Thoracic aorta endothelial cell (primary cell): Measurements from ENCODE around the gene IFI35. TPM values are rescaled to one million over a fixed set of nuclear protein-coding genes. Genes with fewer than 3 reads are reported as not detected.

Experiments used
- small RNA-seq: library from RNA; depleted of rRNA; stranded (forward); fragments of <200 nt; gene quantifications from one replicate; pipeline ENCODE3, GENCODE V24; 2012
- total RNA-seq: library from RNA; depleted of rRNA; stranded (reverse); fragments of >200 nt; gene quantifications from 2 replicates; pipeline ENCODE4 v1.2.3, GENCODE V29; 2012

Gene IFI35
- 8.5 and 11.6 TPM in 2 replicates for total RNA-seq

DNA sequence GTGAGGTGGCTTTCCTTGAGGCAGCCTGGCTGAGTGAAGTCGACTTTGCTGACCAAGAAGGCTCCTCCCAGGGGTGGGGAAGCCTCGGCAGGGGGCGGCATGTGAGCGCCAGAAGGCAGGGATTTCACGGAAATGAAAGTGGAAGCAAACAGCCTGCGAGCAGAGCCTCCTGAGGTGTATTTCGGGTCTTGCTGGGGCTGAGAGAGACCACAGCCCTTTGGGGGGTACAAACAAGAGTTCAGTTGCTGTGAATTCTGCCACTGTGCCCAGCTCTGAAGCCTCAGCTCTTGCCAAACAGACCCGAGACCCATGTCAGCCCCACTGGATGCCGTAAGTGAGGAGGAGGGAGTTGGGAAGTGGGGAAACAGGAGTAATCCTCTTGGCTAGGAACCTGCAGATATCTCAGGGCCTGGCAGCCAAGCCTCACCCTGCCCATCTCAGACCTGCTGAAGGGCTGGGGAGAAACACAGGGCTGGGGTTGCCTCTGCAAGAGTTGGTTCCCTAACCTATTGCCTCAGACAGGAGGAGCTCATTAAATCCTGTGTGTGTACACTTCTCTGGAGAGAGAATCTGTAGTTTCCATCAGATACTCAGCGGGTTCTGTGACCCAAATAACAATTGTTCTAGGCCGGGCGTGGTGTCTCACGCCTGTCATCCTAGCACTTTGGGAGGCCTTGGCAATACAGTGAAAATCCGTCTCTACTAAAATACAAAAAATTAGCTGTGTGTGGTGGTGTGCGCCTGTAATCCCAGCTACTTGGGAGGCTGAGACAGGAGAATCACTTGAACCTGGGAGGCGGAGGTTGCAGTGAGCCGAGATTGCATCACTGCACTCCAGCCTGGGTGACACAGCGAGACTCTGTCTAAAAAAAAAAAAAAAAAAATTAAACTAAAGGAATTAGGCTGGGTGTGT, at the start of gene IFI35:
Gene IFI35, plus strand, starts transcription at position 146 of the 913 bp plus-strand sequence. Its CDS starts 164 bp downstream, at position 310.

DNA sequence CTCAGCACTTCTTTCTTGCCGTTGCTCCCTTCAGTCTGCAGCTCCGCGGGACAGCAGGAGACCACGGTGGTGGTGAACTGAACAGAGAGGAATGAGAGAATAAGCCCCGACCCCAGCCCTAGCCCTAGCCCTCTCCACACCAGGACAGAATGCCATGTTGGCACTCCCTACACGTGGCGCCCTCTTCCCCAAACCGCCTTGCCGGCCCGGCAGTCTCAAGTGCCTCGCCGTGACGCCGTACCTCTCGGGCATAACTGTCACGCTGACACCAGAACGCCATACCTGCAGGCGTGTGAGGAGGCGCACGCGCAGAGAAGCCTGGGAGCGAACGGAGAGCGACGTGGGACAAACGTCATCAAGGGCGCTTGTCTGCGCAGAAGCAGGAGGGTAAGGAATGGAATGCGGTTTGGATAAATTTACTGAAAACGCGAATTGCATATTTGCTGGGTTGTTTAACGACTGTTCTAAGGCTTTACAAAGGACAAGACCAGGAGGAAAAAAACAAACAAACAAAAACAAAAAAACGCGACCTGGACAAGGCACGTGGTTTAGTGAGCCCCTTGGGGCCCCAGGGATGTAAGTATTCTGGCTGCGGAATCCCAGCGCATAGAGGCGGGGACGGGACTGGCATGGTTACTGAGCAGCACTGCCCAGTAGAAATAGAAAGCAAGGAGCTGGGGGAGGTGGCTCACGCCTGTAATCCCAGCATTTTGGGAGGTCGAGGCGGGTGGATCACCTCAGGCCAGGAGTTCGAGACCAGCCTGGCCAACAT, 42.2 kb upstream of the IFI35 start, which contains the start of gene AARSD1:
Gene AARSD1, minus strand, starts transcription at position 294 of the 772 bp plus-strand sequence. Its CDS starts 14 bp downstream, at position 280.

DNA sequence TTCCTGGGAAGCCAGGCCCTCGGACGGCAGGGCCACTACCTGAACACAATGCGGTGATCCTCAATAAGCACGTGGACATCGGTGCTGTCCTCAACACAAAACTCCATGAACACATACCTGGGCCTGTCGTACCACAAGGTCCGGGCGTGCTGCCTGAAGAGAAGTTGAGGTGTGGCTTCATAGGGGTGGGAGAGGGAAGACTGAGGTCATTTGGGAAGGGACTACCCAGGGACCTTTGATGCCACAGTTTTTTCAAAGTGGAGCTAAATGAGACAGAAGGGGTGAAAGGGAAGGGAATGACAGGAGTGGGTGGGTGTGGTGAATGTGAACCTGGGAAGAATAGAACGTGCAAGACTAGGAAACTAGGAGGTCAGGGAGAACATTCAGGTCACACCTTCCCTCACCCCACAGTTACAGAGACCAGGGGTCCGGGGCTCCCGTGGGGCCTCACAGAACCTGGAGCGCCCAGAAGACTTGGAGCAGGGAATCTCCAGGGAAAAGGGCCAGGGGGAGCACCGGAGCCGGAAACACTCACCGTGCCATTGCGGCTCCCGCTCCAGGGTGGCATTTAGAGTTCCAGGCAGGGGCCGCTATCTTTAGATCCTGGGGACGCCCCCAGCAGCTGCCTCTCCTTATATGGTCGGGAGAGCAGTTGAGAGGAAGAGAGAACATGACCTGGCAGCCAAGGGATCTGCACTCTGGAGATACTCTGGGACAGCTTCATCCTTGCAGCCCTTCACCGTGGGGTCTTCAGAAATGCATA, 26.9 kb upstream of the IFI35 start, which contains the start of gene PTGES3L:
Gene PTGES3L, minus strand, starts transcription at position 570 of the 763 bp plus-strand sequence. Its CDS starts 27 bp downstream, at position 543.

DNA sequence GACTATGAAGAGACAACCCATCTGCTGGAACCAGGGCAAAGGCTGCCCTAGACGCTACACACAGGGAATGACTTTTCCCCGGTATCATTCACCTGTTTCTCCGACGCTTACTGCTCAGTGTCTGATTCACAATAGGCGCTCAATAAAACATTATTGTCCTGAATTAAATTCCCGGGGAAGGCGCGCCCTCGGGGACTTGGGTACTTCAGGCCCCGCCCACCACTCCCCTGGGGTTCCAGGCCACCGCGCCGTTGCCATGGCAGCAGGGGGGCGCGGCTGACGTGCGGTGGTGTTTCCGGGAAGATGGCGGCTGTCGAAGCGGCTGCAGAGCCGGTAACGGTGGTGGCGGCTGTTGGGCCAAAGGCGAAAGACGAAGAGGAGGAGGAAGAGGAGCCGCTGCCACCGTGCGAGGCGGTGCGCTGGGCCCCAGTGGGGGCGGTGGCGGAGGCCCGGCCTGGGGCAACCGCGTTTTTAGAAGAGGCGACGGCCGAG, 26.3 kb upstream of the IFI35 start, which contains the start of gene RUNDC1:
Gene RUNDC1, plus strand, starts transcription at position 292 of the 492 bp plus-strand sequence. Its CDS starts 12 bp downstream, at position 304.

DNA sequence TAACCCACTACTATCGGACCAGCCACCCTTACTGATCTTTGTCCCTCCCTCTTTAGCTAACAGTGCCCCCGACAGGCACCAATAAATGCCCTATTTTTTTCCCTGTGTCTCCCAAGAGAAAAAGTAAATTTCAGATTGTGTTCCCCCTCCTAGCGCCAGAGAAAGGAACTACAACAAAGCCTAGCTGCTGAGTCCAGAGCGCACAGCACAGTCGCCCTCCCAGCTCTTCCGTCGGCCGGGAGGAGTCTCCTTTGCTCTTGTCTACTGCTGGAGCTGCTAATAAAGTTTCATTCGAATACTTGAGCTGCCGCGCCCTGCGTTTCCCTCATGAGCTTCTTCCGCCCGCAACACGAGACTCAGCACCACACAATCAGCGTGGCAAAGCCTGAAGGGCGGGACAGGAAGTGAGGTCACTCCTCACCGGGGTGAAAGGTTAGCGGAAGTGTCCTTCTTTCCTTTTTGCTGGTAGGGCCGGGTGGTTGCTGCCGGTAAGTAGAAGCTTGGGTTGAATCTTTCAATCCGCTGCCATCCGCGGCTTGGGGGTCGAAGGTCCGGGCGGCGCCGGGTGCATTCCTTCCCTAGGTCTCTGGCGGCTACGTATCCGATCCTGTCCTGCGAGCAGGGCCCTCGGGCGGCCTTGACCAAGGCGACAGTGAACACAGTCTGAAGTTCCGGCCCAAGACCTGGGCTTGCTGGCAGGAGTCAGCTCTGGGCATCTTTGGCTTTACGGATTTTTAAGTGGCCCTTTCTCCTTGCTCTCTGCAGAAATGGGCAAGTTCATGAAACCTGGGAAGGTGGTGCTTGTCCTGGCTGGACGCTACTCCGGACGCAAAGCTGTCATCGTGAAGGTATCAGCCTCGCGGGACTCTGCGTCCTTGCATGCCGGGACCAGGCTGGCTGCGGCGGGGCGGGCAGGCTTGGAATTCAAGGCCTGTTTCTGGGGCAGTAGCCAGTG, 8.3 kb upstream of the IFI35 start, which contains the start of gene RPL27:
Gene RPL27, plus strand, starts transcription at position 436 of the 955 bp plus-strand sequence. Its CDS starts 332 bp downstream, at position 768.

DNA sequence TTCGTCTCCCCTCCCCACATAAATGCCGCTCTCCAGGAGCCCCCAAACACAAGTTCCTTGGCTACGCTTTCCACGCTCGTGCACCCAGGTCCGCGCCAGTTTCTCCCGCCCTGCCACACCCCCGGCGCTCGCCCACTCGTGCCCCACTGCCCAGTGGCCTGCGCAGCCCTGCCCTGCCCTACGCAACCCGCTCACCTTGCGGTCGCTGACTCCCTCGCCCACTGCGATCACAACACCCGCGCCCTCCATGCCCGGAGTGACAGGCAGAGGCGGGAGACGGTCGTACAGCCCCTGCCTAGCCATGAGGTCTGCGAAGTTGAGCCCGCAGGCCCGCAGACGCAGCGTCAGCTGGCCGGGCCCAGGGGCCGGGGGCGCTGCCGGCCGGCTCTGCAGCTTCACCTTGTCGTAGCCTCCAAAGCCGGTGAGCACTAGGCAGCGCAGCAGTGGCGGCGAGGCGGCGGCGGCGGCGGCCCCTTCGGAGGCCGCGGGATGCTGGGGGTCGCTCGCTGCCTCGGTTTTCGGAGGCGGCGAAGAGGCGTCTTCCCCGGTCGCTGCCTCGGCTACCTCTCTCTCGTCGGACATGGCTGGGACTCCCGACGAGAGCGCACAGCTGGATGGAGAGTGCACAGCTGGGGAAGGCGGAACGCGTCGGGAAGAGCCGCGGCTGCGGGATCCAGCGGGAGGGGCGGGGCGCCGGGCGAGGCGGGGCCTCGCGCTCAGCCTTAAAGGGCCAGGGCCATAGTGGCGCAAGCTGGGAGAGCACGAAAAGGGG, 15.3 kb downstream of the IFI35 start, which contains the start of gene VAT1:
Gene VAT1, minus strand, starts transcription at position 645 of the 772 bp plus-strand sequence. Its CDS starts 63 bp downstream, at position 582.

DNA sequence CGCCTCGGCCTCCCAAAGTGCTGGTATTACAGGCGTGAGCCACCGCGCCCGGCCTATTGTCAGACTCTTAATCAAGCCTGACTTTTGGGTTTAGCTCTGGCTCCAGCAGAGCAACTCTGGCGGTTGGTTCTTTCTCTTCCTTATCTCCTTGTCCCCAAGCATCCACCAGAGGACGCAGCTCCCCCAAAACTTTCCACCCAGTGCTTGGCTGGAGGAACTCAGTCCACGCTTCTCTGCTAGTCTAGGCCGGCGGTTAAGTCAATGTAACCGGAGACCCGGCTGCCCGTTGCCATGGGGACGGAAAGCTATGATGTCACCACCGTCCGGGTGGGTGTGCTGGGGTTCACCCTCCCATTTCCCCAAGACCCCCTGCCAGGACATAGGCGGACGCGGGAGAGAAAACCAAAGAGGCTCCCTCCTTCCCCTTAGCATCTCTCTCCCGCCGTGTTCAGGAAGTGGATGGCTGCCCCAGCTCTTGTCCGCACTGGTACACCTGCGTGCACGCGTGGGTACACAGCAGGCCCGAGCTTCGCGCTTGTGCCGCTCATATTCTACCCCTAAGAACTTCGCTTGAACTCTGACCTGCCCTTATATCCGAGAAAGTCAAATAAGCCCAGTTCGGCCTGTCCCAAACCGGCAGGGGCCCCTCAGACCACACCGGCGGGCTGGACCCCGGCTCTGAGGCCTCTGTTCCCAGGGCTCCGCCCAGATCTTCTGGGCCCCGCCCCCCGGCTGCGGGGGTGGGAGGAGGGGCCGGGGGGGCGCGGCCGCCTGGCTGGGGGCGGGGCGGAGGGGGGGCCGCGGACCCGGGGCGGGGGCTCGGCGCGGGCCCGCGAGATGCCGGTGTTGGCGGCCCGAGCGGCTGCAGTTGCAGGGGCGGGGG, 18.1 kb downstream of the IFI35 start, which contains the start of gene RND2:
Gene RND2, plus strand, starts transcription at position 825 of the 883 bp plus-strand sequence. CDS start 117 bp downstream, outside the sequence.

Small RNA genes lying within 50 kb of the gene (small RNA-seq; reads per million reads assigned to genes)
- 0.77 reads per million, percentile 8 among the genes with 10 or more reads in this experiment for gene AARSD1

Other genes with a start within 250 kb of the IFI35 start
- 1.5 and 2.4 TPM in 2 replicates for gene RAMP2, start 245.6 kb upstream of the IFI35 start, total RNA-seq
- gene VPS25, start 233.3 kb upstream of the IFI35 start, total RNA-seq = 36.4 and 45.0 TPM in 2 replicates
- gene WNK4, start 226.2 kb upstream of the IFI35 start, total RNA-seq = 0.50 and 0.66 TPM in 2 replicates
- 46.9 and 52.5 TPM in 2 replicates for gene COA3, start 208.1 kb upstream of the IFI35 start, total RNA-seq
- not detected in 2 replicates for gene CNTD1, start 207.9 kb upstream of the IFI35 start, total RNA-seq
- 78.8 and 97.5 TPM in 2 replicates for gene BECN1, start 182.5 kb upstream of the IFI35 start, total RNA-seq
- 172 and 175 TPM in 2 replicates for gene PSME3, start 173.4 kb upstream of the IFI35 start, total RNA-seq
- gene AOC2, start 162.2 kb upstream of the IFI35 start, total RNA-seq = 0.65 and 0.80 TPM in 2 replicates
- under 0.01 and 0.07 TPM in 2 replicates for gene AOC3, start 155.6 kb upstream of the IFI35 start, total RNA-seq
- not detected in 2 replicates for gene G6PC1, start 106.0 kb upstream of the IFI35 start, total RNA-seq
- gene AARSD1, start 42.3 kb upstream of the IFI35 start, total RNA-seq = 16.2 and 21.9 TPM in 2 replicates
- 0.22 and 0.27 TPM in 2 replicates for gene PTGES3L, start 26.7 kb upstream of the IFI35 start, total RNA-seq
- 11.4 and 11.9 TPM in 2 replicates for gene RUNDC1, start 26.2 kb upstream of the IFI35 start, total RNA-seq
- 1,178 and 1,610 TPM in 2 replicates for gene RPL27, start 8.4 kb upstream of the IFI35 start, total RNA-seq
- gene VAT1, start 15.6 kb downstream of the IFI35 start, total RNA-seq = 263 and 299 TPM in 2 replicates
- 0.14 and 0.27 TPM in 2 replicates for gene RND2, start 18.4 kb downstream of the IFI35 start, total RNA-seq
- gene BRCA1, start 118.6 kb downstream of the IFI35 start, total RNA-seq = 34.8 and 51.6 TPM in 2 replicates
- 89.5 and 109 TPM in 2 replicates for gene NBR1, start 164.4 kb downstream of the IFI35 start, total RNA-seq
- 5.7 and 6.5 TPM in 2 replicates for gene TMEM106A, start 205.1 kb downstream of the IFI35 start, total RNA-seq
- gene CCDC200, start 221.8 kb downstream of the IFI35 start, total RNA-seq = not detected in 2 replicates
- gene RNU2-1, start 227.2 kb downstream of the IFI35 start, total RNA-seq = not detected in 2 replicates